ENCODE data around the gene PPIA.

The PPIA gene

DNA sequence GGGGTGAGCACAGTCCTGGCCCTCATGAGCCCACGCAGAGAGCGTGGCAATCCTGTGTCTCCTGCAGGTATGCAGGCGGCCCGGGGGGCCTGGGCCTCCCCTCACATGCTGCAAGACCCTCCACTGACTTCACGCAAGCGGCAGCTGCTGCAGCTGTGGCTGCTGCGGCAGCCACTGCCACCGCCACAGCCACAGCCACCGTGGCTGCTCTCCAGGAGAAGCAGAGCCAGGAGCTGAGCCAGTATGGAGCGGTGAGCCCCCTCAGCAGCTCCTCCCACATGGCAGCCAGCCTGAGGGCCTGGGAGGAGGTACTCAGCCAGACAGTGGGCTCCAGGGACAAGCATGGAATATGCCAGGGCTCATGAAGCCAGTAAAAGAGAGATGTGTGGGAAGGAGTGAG lies 39.2 kb upstream of the PPIA start:
- no peak for DNase-seq (ENCODE audit: low read depth, low spot score)
- ChIA-PET CTCF (interaction anchor here (0.5 kb wide), 1 partner anchor 102 kb away, joined by 3 read pairs; no protein-coding TSS in a partner anchor), POLR2A (interaction anchor here (0.6 kb wide), 1 partner anchor 175 kb away, joined by 3 read pairs; the partner anchor contains the start of gene TMED4)
- TF ChIP-seq CTCF (IDR thresholded peaks at IDR 0.05; ENCODE audit: insufficient read depth, low read length, missing control alignments): no peak
- no peak overlapping the region for H3K4me3 ChIP-seq (ENCODE audit: low read depth, low read length)

DNA sequence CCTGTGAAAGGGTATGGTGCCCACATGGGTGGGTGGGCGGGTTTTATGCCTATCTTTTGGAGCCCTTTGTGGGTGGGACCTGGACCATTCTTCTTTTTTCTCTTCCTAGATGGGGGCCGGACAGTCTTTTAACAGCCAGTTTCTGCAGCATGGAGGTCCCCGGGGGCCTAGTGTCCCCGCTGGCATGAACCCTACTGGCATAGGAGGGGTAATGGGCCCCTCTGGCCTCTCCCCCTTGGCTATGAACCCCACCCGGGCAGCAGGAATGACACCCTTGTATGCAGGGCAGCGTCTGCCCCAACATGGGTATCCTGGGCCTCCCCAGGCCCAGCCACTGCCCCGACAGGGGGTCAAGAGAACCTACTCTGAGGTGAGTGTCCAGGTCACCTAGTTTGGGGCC lies 38.7 kb upstream of the PPIA start:
- ChIA-PET POLR2A (interaction anchor here (0.7 kb wide), 1 partner anchor 118 kb away, joined by 4 read pairs; no protein-coding TSS in a partner anchor), CTCF (interaction anchor here (0.9 kb wide), 1 partner anchor 9 kb away, joined by 3 read pairs; no protein-coding TSS in a partner anchor)
- no peak for TF ChIP-seq CTCF (IDR thresholded peaks at IDR 0.05; ENCODE audit: insufficient read depth, low read length, missing control alignments)
- no peak overlapping the region for H3K4me3 ChIP-seq (ENCODE audit: low read depth, low read length)
- no peak for DNase-seq (ENCODE audit: low read depth, low spot score)

DNA sequence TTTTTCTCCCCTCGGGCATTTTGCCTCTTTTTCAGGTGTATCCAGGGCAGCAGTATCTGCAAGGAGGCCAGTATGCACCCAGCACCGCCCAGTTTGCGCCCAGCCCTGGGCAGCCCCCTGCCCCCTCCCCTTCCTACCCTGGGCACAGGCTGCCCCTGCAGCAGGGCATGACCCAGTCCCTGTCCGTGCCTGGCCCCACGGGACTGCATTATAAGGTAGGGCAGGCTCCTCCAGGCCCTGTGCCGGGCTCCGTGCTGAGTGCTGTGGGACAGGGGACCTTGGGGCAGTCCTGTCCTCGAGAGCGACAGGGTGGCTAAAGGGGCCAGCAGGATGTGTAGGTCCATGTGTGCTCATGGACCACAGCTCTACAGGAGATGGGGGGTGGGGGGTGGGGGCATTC lies 37.2 kb upstream of the PPIA start:
- ChIA-PET CTCF (no interaction called here), POLR2A (no interaction called here)
- TF ChIP-seq CTCF (IDR thresholded peaks at IDR 0.05; ENCODE audit: insufficient read depth, low read length, missing control alignments): no peak
- H3K4me3 ChIP-seq (ENCODE audit: low read depth, low read length): no peak overlapping the region
- no peak for DNase-seq (ENCODE audit: low read depth, low spot score)

DNA sequence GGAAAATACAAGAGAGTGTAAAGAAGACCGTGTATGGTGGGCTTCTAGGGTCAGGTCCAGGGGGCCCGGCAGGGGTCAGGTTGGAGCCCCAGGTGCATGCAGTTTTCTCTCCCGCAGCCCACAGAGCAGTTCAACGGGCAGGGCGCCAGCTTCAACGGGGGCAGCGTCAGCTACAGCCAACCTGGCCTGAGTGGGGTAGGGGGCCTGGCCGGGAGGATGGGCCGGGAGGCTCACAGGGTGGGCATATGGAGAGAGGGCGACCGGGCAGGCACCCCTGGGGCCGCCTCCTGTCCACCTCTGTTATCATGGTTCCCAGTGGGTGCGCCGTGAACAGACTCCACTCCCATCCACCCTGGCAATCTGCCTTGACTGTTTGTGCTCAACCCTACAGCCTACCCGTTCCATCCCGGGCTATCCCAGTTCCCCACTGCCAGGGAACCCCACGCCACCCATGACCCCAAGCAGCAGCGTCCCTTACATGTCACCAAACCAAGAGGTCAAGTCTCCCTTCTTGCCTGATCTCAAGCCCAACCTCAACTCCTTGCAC lies 36.4 kb upstream of the PPIA start:
- no peak for TF ChIP-seq CTCF (IDR thresholded peaks at IDR 0.05; ENCODE audit: insufficient read depth, low read length, missing control alignments)
- ChIA-PET POLR2A (no interaction called here), CTCF (no interaction called here)
- DNase-seq (ENCODE audit: low read depth, low spot score): no peak
- H3K4me3 ChIP-seq (ENCODE audit: low read depth, low read length): no peak overlapping the region

DNA sequence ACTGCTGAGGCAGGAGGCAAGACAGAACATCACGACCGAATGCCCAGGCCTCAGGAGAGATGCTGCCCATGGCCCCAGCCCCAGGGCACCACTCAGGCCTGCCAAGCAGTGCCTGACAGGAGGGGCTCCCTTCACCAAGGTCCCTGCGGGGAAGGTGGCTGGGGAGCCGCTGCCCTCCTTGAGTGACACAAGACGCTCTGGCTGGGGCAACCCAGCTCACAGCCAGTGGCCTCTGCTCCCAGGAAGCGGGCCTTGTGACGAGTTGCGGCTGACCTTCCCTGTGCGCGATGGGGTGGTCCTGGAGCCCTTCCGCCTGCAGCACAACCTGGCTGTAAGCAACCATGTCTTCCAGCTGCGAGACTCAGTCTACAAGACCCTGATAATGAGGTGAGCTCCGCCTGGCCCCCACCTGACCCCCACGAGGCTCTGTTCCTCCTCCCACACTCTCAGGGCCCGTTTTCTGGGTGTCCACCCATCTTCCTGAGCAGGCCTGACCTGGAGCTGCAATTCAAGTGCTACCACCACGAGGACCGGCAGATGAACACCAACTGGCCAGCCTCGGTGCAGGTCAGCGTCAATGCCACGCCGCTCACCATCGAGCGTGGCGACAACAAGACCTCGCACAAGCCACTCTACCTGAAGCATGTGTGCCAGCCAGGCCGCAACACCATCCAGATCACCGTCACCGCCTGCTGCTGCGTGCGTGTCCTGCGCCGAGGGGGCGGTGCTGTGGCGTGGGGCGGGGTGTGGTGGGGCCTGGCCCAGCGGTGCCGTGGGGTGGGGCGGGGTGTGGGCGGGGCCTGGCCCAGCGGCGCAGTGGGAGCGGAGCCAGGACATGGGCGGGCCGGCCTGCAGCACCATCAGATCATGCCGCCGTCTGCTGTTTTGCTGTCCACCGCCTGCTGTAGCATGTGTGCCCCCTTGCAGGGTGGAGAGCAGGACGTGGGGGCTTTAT lies 35.0 kb upstream of the PPIA start:
- ChIA-PET CTCF (interaction anchor here (1.0 kb wide), 1 partner anchor 10 kb away, joined by 3 read pairs; no protein-coding TSS in a partner anchor), POLR2A (no interaction called here)
- DNase-seq (ENCODE audit: low read depth, low spot score): no peak
- H3K4me3 ChIP-seq (ENCODE audit: low read depth, low read length): no peak overlapping the region
- TF ChIP-seq CTCF (IDR thresholded peaks at IDR 0.05; ENCODE audit: insufficient read depth, low read length, missing control alignments): no peak

GRCh38 chr7:44762300-44762699 lies 34.2 kb upstream of the PPIA start:
- no peak for DNase-seq (ENCODE audit: low read depth, low spot score)
- H3K4me3 ChIP-seq (ENCODE audit: low read depth, low read length): no peak overlapping the region
- POLR2A ChIA-PET: interaction anchor here (0.6 kb wide), 1 partner anchor 29 kb away, joined by 3 read pairs; no protein-coding TSS in a partner anchor
- CTCF ChIA-PET: interaction anchor here (1.0 kb wide), 1 partner anchor 11 kb away, joined by 4 read pairs; no protein-coding TSS in a partner anchor
- TF ChIP-seq CTCF (IDR thresholded peaks at IDR 0.05; ENCODE audit: insufficient read depth, low read length, missing control alignments): no peak

Measured in AG04449 (cell line).